ENCODE measurements around the gene ELF4. TPM values are rescaled to one million over a fixed set of nuclear protein-coding genes. Genes with fewer than 3 reads are reported as not detected.

Gene ELF4
- total and polyA plus RNA-seq, 2 donors from 2014 or later: 2.6 to 18.0 TPM

- Histone ChIP-seq H3K27me3 (ENCODE audit: control insufficient read depth, insufficient read depth, low read length) (no peaks in the 10 kb centered on the region), H3K36me3 (ENCODE audit: control insufficient read depth in 2 of 3, insufficient read depth in 3 of 3, low read length in 3 of 3) (no peaks in the 10 kb centered on the region), H3K27ac (ENCODE audit: low read depth in 2 of 2, low read length in 2 of 2) (no peak overlapping the region), H3K9ac (ENCODE audit: low read length in 3 of 3) (no peak overlapping the region), H3K4me3 (ENCODE audit: low read length in 3 of 3) (no peak overlapping the region), H3K4me1 (ENCODE audit: control insufficient read depth in 2 of 3, insufficient read depth in 2 of 3, low read depth in 1 of 3, low read length in 3 of 3) (no peaks in the 10 kb centered on the region), H3K9me3 (ENCODE audit: control insufficient read depth in 2 of 3, insufficient read depth in 1 of 3, low read length in 3 of 3) (no peaks in the 10 kb centered on the region)
- intact Hi-C loops (cut with DNase I): no loop called here
- TF ChIP-seq, protein P1, sequence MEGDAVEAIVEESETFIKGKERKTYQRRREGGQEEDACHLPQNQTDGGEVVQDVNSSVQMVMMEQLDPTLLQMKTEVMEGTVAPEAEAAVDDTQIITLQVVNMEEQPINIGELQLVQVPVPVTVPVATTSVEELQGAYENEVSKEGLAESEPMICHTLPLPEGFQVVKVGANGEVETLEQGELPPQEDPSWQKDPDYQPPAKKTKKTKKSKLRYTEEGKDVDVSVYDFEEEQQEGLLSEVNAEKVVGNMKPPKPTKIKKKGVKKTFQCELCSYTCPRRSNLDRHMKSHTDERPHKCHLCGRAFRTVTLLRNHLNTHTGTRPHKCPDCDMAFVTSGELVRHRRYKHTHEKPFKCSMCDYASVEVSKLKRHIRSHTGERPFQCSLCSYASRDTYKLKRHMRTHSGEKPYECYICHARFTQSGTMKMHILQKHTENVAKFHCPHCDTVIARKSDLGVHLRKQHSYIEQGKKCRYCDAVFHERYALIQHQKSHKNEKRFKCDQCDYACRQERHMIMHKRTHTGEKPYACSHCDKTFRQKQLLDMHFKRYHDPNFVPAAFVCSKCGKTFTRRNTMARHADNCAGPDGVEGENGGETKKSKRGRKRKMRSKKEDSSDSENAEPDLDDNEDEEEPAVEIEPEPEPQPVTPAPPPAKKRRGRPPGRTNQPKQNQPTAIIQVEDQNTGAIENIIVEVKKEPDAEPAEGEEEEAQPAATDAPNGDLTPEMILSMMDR (IDR thresholded peaks at IDR 0.05; ENCODE audit: borderline replicate concordance, extremely low read depth, insufficient read depth): no peak
- DNase-seq (peak in 1 of 5 donors; percentile 75), FAIRE-seq (no peak)
Measured at GRCh38 chrX:130121505-130121800, 11.2 kb upstream of the ELF4 start.

DNA sequence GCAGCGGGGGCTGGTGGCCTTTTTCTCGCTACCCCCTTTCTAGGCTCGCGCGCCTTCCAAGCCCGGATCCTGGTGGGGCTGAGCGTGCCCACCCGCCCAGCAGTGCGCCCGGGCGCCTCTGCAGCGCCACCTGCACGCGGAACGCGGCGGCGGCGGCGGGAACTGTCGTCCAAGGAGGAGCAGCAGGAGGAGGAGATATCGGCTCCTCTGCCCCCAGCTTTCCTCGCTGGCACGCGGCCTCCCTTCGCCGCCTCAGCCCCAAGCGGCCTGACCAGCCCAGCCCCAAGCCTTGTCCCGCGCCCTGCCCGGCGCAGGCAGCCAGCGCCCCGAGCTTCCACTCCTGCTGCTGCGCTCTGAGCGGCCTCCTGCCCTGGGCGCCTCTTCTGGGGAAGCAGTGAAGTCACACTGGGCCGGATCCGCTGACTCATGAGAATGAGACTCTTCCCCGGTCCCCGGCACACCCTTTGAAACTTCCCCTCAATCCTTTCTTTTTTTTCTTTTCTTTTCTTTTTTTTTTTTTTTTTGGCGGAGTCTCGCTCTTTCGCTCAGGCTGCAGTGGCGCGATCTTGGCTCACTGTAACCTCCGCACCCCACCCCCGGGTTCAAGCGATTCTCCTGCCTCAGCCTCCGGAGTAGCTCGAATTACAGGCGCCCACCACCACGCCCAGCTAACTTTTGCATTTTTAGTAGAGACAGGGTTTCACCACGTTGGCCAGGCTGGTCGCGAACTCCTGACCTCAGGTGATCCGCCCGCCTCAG is 10.6 kb upstream of the ELF4 start:
- H3K36me3 ChIP-seq (ENCODE audit: control insufficient read depth in 2 of 3, insufficient read depth in 3 of 3, low read length in 3 of 3): no peaks in the 10 kb centered on the region
- peak overlapping the region in 1 of 3 donors; percentile 25 for H3K4me3 ChIP-seq (ENCODE audit: low read length in 3 of 3)
- DNase-seq: peak; percentile 68 to 94 (median 79)
- no peaks in the 10 kb centered on the region for H3K4me1 ChIP-seq (ENCODE audit: control insufficient read depth in 2 of 3, insufficient read depth in 2 of 3, low read depth in 1 of 3, low read length in 3 of 3)
- no peak overlapping the region for H3K27ac ChIP-seq (ENCODE audit: low read depth in 2 of 2, low read length in 2 of 2)
- no peaks in the 10 kb centered on the region for H3K27me3 ChIP-seq (ENCODE audit: control insufficient read depth, insufficient read depth, low read length)
- TF ChIP-seq, protein P1 (IDR thresholded peaks at IDR 0.05; ENCODE audit: borderline replicate concordance, extremely low read depth, insufficient read depth): peak; percentile 61
- FAIRE-seq: no peak
- intact Hi-C loops (cut with DNase I): no loop called here
- H3K9ac ChIP-seq (ENCODE audit: low read length in 3 of 3): no peak overlapping the region
- H3K9me3 ChIP-seq (ENCODE audit: control insufficient read depth in 2 of 3, insufficient read depth in 1 of 3, low read length in 3 of 3): no peaks in the 10 kb centered on the region

- no peaks in the 10 kb centered on the region for H3K36me3 ChIP-seq (ENCODE audit: control insufficient read depth in 2 of 3, insufficient read depth in 3 of 3, low read length in 3 of 3)
- no peak for FAIRE-seq
- no peak overlapping the region for H3K9ac ChIP-seq (ENCODE audit: low read length in 3 of 3)
- no peaks in the 10 kb centered on the region for H3K27me3 ChIP-seq (ENCODE audit: control insufficient read depth, insufficient read depth, low read length)
- intact Hi-C loops (cut with DNase I): no loop called here
- peak in 2 of 5 donors; percentile 43 to 70 for DNase-seq
- peak overlapping the region in 1 of 3 donors; percentile 25 for H3K4me3 ChIP-seq (ENCODE audit: low read length in 3 of 3)
- TF ChIP-seq, protein P1 (IDR thresholded peaks at IDR 0.05; ENCODE audit: borderline replicate concordance, extremely low read depth, insufficient read depth): no peak
- no peak overlapping the region for H3K27ac ChIP-seq (ENCODE audit: low read depth in 2 of 2, low read length in 2 of 2)
- H3K4me1 ChIP-seq (ENCODE audit: control insufficient read depth in 2 of 3, insufficient read depth in 2 of 3, low read depth in 1 of 3, low read length in 3 of 3): no peaks in the 10 kb centered on the region
- H3K9me3 ChIP-seq (ENCODE audit: control insufficient read depth in 2 of 3, insufficient read depth in 1 of 3, low read length in 3 of 3): no peaks in the 10 kb centered on the region
Measured at GRCh38 chrX:130120321-130120731, 10.0 kb upstream of the ELF4 start.
